HG03521 (cell line): ENCODE measurements around the gene C4A.
"Not testable (repeated sequence)": the region's sequence is repeated elsewhere in the genome, so short reads cannot be mapped to it uniquely, and the experiment has no call there.

Experiments used
- ATAC-seq: cut with Tn5 transposase; IDR thresholded peaks from one replicate; pipeline ENCODE4 v1.9.1; 2021; ENCODE audit warnings: mild to moderate bottlenecking, moderate library complexity; ENCODE audit not compliant: unreplicated experiment

The C4A gene

GRCh38 chr6:32014547-32014946 is 32.7 kb downstream of the C4A start, which contains the start of gene C4B:
Gene C4B (plus strand): TSS chr6:32014795. CDS start chr6:32014846, 51 bp downstream.
- ATAC-seq = not testable (repeated sequence)

- not testable (repeated sequence) for ATAC-seq
Observed at GRCh38 chr6:32022100-32022499, 40.2 kb downstream of the C4A start.

GRCh38 chr6:32028631-32029030 is 46.8 kb downstream of the C4A start:
- not testable (repeated sequence) for ATAC-seq

GRCh38 chr6:32029553-32029952 is 47.7 kb downstream of the C4A start:
- ATAC-seq = not testable (repeated sequence)

- not testable (repeated sequence) for ATAC-seq
Observed at GRCh38 chr6:32035283-32036013, 53.6 kb downstream of the C4A start.

- ATAC-seq = not testable (repeated sequence)
Observed at GRCh38 chr6:32037136-32037535, 55.3 kb downstream of the C4A start.

- not testable (repeated sequence) for ATAC-seq
Observed at GRCh38 chr6:32037598-32038524, 56.0 kb downstream of the C4A start, which contains the start of gene CYP21A2. Gene CYP21A2 (plus strand): TSS chr6:32038415. CDS start chr6:32038423, 8 bp downstream.

- ATAC-seq = not testable (repeated sequence)
Observed at GRCh38 chr6:32038878-32039277, 57.0 kb downstream of the C4A start.

GRCh38 chr6:32039321-32040274 is 57.7 kb downstream of the C4A start:
- ATAC-seq = not testable (repeated sequence)

- ATAC-seq = not testable (repeated sequence)
Observed at GRCh38 chr6:32040299-32041049, 58.6 kb downstream of the C4A start.

- ATAC-seq = not testable (repeated sequence)
Observed at GRCh38 chr6:32041050-32041321, 59.1 kb downstream of the C4A start.

- ATAC-seq = not testable (repeated sequence)
Observed at GRCh38 chr6:32041385-32041784, 59.5 kb downstream of the C4A start.

GRCh38 chr6:32042276-32042675 is 60.4 kb downstream of the C4A start:
- ATAC-seq = not testable (repeated sequence)

GRCh38 chr6:32043589-32044380 is 61.9 kb downstream of the C4A start:
- not testable (repeated sequence) for ATAC-seq

GRCh38 chr6:32044916-32045315 is 63.1 kb downstream of the C4A start:
- ATAC-seq = not testable (repeated sequence)

GRCh38 chr6:32045811-32046449 is 64.1 kb downstream of the C4A start:
- ATAC-seq = no peak

- ATAC-seq = no peak
Observed at GRCh38 chr6:32046450-32047083, 64.7 kb downstream of the C4A start.

GRCh38 chr6:32047084-32047478 is 65.2 kb downstream of the C4A start:
- ATAC-seq = no peak
